HG03571 (cell line): ENCODE results near the gene RASSF6.
A peak's percentile ranks its signal among the peaks of the same experiment; 100 is the strongest.
"Not testable (repeated sequence)": the region's sequence is repeated elsewhere in the genome, so short reads cannot be mapped to it uniquely, and the experiment has no call there.

Source experiments
- ATAC-seq: cut with Tn5 transposase; IDR thresholded peaks from one replicate; pipeline ENCODE4 v1.9.1; 2021; ENCODE audit not compliant: unreplicated experiment

RASSF6 gene

GRCh38 chr4:73583666-73584065 is 36.6 kb downstream of the RASSF6 start:
- no peak for ATAC-seq

GRCh38 chr4:73577371-73577770 is 42.9 kb downstream of the RASSF6 start:
- ATAC-seq = no peak

GRCh38 chr4:73576381-73576780 is 43.9 kb downstream of the RASSF6 start:
- no peak for ATAC-seq

GRCh38 chr4:73575660-73576059 is 44.6 kb downstream of the RASSF6 start:
- no peak for ATAC-seq

- peak; percentile 68 for ATAC-seq
Observed at GRCh38 chr4:73573794-73574528, 46.3 kb downstream of the RASSF6 start.

- not testable (repeated sequence) for ATAC-seq
Observed at GRCh38 chr4:73550865-73551264, 69.4 kb downstream of the RASSF6 start.

GRCh38 chr4:73544620-73545019 is 75.6 kb downstream of the RASSF6 start:
- no peak for ATAC-seq

- no peak for ATAC-seq
Observed at GRCh38 chr4:73541251-73541650, 79.0 kb downstream of the RASSF6 start.

- ATAC-seq = no peak
Observed at GRCh38 chr4:73540826-73541225, 79.4 kb downstream of the RASSF6 start.

GRCh38 chr4:73539386-73539785 is 80.8 kb downstream of the RASSF6 start:
- no peak for ATAC-seq

- no peak for ATAC-seq
Observed at GRCh38 chr4:73538162-73538561, 82.1 kb downstream of the RASSF6 start.

GRCh38 chr4:73533515-73534422 is 86.5 kb downstream of the RASSF6 start:
- ATAC-seq = no peak

GRCh38 chr4:73528171-73528570 is 92.1 kb downstream of the RASSF6 start:
- ATAC-seq = no peak

- no peak for ATAC-seq
Observed at GRCh38 chr4:73527196-73527595, 93.0 kb downstream of the RASSF6 start.

- ATAC-seq = no peak
Observed at GRCh38 chr4:73525611-73526010, 94.6 kb downstream of the RASSF6 start.

GRCh38 chr4:73523126-73523525 is 97.1 kb downstream of the RASSF6 start:
- no peak for ATAC-seq
